HG03469 (cell line): ENCODE data around the gene CFAP221.
A peak's percentile ranks its signal among the peaks of the same experiment; 100 is the strongest.

Experiments used
- ATAC-seq: cut with Tn5 transposase; IDR thresholded peaks from one replicate; pipeline ENCODE4 v1.9.1; 2021; ENCODE audit warnings: mild to moderate bottlenecking, moderate library complexity, moderate number of reproducible peaks; ENCODE audit not compliant: unreplicated experiment

CFAP221 gene

DNA sequence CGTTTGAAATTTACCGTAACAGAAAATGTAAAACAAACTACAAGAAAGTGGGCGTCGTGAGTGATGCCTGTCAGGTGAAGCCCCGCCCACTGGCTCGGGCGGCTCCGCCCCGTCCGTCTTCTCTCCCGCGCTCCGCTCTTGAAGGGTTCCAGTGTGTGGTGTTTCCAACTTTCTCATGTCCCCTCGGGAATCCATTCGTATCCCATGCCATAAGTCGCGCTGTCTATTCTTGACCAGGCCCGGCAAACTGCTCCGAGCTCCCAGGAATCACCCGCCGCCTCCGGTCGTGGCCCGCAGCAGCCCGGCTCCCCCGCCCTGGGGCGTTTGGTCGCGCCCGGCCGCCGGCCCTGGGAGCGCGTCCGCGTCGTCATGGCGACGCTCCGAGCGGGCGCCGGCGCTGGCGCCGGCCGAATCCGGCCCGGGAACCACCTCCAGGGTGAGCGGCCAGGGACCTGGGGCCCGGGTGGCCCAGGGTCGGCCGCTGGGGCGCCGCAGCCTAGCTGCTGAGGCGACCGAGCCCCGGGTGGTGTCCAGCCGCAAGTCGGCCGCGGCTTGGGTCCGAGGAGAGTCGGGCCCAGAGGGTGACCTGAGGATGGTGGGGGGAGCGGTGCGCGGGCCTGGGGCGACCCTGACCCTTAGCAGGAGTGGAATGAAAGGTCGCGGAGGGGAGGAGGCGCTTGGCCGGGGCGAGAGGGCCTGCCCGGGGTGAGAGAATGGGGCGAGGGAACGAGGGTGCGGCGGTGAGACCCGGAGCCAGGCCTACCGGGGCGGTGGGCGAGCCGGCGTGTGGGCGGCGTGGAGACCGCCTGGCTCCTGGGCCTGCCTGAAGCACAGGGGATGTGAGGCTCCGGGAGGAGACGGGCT lies at the start of gene CFAP221:
CFAP221 (plus strand) TSS at position 375 of the 864 bp plus-strand sequence. CDS start 1,683 bp downstream, outside the sequence.
- ATAC-seq: peak; percentile 46

DNA sequence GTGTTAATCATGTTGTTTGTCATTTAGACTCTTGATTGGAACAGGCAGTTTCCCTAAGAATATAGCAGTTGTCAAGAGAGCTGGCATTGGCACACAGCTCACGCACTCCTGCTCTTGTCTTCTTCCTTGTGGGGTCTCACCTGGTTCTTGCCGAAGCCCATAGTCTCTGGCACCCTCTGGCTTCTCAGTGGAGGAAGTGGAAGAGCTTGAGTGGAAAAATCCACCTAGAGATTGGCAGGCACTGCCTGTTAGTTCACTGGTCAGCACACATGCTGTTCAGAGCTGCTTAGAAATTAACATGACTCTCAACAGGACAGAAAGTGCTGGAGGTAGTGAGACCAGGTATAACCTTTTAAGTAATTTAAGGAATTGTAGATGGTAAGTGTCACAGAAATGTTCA lies 48.3 kb upstream of the CFAP221 start:
- ATAC-seq: no peak

DNA sequence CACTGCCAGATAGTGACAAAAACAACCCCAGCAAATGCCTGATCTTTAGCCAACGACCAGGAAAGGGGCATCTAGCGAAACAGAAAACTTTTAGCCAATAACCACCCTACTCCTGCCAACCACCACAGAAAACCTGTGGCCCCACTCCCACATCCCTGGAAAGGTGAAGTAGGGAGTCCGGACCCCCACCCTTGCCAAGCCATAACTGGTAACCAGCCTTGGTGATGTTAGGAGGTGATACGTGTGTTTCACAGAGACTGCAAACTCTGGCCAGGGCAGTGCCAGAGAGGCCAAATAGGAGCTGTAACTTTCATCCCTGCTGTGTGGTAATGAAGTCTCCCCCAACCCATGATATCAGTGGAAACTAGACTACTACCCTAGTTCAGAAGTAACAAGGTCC lies 47.6 kb upstream of the CFAP221 start:
- ATAC-seq: no peak

DNA sequence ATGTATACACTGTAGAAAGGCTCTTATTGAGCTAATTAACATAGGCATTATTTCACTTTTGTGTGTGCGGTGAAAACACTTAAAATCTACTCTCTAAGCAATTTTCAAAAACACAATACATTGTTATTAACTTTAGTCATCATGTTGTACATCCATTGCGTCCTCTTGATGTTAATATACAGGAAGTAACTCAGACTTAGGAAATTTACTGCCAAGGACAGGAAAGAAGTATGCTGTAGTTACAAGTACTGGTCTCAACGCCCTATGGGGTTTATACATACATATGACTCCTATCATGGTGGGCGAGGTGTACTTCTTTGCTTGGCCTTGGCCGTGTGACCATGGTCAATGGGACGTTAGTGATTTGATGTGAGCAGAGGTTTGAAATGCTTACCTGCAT lies 35.5 kb upstream of the CFAP221 start:
- ATAC-seq: no peak

DNA sequence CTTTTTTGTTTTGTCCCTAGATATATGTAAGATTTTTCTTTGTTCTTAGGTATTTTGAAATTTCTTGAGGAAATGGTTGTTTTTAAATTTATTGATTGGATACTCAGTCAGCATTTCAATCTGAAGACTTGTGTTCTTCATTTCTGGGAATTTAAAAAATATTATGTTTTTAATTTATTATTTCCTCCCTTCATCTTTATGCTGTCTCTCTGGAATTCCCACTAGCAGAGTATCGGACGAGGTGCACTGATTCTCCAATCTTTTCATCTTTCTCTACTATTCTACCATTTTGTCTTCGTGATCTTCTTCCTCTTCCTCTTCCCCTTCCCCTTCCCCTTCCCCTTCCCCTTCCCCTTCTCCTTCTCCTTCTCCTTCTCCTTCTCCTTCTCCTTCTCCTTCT lies 32.3 kb upstream of the CFAP221 start:
- ATAC-seq: no peak

DNA sequence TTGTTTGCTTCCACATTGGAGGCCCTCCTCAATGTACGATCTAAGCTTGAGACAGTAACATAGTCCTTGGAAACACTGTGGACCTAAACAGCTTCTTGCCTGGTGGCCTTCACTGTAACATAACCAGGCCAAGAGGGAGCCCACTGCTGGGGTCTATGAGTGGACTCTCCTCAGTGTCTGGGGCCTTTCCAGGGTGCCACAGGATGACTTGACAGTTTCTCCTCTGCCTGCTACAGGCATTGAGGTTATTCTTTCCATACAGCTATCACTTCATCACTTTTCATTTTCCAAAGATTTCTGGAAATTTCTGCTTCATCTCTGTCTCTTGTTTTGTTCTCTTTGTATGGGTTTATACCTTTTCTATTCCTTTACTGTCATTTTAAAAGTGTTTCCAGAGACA lies 31.3 kb upstream of the CFAP221 start:
- ATAC-seq: no peak

DNA sequence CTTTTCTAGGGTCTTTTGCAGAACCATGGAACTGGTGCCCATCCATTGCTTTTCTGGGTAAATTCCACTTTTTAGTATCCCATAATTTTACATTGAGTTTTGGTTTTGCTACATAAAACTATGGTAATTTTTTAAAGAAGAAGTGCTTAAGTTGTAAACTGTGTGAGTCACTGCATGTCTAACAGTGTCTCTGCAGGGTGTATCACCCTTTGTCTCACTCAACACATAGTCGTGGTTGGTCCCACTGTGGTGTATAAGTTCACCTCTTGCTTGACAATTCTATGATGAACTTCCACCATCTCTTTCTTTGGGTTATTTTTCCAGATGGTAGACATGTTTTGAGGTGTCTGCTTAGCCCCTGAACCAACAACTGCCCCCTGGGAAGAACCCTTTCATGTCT lies 30.4 kb upstream of the CFAP221 start:
- ATAC-seq: no peak

DNA sequence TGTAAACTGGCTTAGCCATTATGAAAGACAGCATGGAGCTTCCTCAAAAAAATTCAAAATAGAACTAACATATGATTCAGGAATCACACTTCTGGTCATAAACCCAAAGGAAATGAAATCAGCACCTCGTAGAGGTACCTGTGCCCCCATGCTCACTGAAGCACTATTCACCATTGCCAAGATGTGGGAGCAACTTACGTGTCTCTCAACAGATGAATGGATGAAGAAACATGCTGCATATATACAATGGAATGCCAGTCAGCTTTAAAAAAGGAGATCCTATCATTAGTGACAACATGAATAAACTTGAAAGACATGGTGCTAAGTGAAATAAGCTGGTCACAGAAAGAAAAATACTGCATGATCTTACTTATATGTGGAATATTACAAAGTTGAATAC lies 28.1 kb upstream of the CFAP221 start:
- ATAC-seq: no peak

DNA sequence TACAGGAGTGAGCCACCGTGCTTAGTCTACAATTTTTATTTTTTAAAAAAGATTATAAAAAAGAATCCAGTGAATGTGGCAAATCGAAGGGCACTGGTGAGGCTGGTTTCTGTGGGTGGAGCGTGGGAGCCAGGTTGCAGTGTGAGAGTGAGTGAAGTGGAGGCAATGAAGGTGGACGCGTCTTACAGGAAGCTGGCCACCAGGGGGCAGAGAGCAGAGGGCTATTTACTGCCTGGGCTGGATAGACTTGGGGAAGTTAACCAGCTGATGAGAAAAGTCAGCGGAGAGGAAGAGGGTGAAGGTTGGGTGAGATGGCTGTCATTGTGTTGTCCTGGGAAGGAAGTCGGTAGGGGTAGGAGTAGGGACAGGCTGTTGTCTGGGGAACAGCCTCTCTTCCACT lies 26.8 kb upstream of the CFAP221 start:
- peak; percentile 80 for ATAC-seq

DNA sequence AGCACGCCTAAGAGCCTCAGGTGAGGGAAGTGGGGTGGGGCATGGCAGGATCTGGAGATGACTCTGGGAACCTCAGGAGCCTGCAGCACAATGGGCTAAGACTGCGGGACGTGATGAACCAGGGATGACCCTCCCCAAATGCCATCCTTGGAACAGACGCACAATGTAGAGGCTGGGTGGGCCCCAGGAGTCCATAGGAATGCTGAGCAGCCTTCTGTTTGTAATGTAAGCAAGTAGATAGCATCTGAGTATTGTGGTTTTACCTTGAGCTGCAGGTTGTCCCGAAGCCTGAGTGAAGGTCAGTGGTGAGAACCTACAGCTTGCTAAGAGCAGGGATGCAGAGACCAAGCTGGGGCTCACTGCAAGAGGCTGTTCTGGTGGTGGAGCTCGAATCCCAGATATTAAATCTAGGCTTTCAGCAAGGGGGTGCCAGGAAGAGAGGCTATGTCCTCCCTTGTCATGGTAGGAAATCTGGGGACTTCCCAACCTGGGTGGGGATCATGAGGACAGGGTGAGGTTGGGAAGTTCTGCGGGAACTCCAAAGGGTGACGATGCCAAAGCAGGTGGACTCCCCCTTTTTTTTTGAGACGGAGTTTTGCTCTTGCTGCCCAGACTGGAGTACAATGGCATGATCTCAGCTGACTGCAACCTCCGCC lies 25.7 kb upstream of the CFAP221 start:
- no peak for ATAC-seq

DNA sequence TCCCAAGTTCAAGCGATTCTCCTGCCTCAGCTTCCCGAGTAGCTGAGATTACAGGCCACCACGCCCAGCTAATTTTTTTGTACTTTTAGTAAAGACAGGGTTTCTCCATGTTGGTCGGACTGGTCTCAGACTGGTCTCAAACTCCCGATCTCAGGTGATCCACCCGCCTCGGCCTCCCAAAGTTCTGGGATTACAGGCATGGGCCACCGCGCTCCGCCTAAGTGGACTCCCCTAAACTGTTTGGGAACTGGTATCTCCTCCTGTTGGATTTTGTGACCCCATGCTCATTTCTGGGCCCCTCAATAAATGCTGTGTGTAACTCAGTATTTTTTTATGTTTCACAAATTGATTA lies 25.2 kb upstream of the CFAP221 start:
- ATAC-seq: no peak

DNA sequence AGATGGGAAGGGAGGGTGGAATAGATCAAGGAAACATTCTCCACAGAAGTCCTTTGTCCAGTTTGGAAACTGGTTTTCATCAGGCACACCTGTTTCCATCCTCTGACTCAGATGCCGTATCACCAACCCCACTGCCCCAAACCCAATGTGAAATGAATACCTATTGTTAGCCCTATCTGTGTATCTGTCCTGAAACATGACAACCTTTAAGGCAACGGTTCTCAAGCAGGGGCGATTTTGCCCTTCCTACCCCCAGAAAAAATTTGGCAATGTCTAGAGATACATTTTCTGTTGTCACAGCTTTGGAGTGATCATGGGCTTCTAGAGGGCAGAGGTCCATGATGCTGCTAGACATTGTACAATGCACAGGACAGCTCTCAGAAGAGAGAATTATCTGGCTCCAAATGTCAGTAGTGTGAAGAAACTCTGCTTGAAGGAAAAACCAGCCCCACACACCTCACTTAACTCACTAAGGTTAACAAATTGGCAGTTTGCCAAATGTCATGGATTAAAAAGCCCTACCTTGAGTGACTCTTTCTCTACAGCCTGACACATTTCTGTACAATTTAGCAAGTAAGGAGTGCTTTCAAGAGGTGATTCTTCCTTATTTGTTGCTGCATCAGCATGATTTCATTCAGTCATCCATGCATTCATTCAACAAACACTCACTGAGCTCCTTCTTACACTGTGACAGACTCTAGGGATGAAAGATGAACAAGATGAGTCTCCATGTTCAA lies 23.4 kb upstream of the CFAP221 start:
- ATAC-seq: no peak

DNA sequence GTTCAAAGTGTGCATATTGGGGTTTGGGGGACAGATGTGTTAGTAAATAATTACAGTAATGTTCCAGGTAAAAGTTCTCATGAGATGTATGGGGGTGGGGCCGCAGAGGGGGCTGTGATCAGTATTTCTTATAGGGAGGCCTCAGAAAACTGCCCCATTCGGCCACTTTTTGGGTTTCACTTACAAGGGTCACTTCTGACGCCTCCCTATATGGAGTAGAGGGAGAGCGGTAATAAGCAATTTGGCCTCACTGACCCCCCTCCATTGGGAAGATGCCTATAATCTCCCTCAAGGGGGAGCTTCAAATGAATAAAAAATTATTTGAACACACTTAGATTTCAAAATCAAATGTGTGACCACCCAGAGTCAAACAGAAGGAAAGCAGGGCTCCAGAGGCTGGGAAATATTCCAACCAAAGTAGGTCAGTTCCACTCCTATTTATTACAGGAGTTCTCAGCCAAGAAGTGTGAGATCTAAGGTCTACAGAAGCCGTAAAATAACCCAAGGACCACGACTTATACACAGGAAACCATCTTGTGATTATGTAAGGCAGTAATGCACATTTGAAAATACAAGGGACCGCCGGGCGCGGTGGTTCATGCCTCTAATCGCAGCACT lies 22.7 kb upstream of the CFAP221 start:
- ATAC-seq: no peak

DNA sequence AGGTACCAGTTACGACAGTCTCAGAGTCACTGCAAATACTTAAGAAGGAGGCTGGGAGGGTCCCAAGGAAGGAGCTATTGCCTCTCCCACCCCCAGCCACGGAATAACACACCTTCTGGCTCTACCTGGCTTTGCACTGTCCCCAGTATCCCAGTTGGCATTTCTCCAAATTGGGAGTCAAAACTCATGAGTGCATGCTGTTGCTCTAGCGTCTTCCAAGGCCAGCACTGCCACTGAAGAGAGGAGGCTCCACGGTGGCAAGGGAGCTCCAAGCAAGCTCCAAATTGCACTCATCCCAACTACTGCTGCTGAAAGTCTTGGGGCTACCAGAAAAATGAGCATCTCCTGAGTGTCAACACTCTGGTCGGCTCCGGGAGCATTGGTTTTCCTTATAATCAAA lies 21.6 kb upstream of the CFAP221 start:
- no peak for ATAC-seq

DNA sequence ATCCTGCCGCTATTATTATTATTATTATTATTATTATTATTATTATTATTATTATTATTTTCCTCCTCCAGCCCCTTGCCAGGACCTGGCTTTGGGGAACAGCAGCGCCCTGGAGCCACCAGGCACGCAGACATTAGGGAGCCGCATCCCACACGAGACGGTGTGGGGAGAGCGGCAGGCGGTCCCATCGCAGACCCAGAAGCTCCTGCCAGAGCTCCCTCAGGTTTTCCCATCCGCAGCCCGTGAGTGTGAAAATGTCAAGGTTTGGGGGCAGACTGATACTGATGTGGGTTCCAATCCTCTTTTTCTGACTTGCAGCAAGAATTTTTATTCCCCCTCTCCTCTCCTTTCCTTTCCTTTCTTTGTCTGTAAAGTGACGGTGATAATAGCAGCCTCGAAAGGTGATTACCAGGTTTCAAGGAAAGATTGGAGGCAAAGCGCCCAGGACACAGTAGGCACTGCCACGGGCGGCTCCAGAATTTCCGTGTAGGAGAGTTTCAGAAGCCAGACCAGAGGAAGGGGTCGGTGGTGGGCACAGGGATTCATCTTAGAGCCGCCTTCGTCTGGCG lies 20.8 kb upstream of the CFAP221 start:
- ATAC-seq: no peak

DNA sequence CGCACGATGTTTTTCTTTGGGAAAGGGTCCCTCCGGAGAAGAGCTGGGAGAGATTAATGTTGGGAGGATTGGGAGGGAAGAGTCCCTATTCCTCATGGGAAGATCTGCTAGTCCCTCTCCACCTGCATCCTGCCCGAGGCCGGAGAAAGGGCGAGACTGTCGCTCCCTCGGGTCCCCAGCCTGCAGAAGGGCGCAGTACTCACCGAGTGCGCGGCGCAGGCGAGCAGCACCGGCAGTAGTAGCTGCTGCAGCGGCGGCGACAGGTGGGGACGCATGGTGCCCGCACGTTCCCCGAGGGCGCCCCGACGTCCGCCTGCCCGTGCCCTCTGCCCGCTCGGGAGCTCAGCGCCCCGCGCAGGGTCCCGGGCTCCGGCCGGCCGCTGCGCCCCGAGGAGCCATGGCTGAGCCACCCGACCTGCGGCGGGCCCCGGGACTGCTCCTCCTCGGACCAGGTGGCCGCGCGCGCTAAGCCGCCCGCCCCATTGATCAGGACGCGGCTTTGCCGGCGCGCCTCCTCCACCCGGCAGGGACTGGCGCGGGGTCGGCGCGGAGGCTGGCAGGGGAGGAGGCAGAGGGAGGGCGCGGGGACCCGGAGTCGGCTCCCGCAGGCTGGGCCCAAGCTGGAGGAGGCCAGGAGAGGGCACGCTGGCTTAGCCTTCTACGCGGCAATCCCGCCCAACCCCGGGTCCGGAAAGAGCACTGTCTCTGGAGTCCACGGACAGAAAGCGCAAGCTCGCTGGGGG lies 20.1 kb upstream of the CFAP221 start, which contains the start of gene SCTR:
SCTR (minus strand) TSS at position 532 of the 743 bp plus-strand sequence; CDS start at position 275, 257 bp downstream.
- ATAC-seq: no peak

DNA sequence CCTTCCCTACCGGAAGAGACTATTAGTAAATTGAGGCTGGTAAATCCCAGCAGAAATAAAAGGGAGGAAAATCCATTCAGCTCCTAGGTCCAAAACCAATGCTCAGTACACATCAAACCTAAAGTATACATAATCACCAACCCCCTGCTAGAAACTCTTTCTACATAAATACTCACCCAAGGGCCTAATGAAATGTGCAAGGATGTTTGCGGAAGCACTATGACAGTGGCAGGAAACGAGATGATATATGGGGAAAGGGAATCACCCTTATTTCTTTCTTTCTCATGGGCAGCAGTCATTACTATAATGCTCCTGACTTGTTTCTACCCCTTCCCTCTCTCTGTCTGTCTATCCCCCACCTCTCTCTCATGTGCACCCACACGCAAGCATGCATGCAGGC lies 18.6 kb upstream of the CFAP221 start:
- no peak for ATAC-seq

DNA sequence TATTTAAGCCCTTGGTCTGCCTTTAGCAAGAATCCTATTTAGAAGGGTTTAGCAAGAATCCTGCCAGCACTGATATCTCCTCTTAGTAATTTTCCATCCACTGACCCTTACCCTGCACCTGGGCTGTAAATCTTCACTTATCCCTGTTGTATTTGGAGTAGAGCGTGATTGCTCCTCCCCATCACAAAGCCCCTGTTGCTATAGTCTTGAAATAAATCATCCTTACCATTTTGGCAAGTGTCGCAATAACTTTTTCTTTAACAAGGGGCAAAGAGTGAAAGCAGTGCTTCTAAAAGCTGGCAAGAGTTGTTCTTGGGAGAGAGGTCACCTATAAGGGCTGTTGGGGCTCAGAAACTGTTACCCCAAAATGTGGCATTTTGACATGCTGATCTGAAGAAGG lies 16.2 kb upstream of the CFAP221 start:
- no peak for ATAC-seq

DNA sequence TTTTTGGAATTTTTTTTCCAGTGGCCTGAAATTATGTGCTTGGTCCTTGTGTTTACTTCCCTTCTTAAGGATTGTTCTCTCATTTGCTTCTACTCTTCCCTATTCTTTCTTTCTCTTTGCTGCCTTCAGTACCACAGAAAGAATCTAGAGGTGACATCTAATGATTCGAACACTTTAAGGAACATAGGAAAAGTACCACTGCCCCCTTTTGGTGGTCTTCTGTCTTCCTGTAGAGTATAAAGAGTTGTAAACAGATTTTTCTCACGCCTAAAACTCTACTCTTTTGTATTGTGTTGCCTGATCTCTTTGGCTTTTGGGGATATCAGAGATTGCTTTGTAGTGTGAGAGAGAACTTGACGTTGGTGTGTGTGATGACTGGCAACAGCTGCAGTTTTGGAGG lies 13.0 kb upstream of the CFAP221 start:
- ATAC-seq: no peak

DNA sequence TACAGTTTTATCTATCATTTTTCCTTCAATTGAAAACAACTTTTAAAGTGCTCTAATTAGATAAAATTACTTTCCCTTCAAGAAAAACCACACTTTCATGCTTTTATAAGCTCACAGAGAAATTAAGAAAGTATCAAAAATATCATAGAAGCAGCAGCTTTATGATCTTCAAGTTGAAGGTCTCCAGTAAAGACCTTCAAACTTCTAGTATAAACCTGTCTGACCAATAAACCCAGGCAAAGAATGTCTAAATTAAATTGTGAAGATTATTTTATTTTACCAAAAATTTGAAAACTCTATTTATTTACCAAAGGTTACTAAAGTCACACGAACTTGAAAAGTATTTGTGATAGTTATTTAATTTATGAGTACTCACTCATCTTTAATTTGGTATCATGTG lies 10.7 kb upstream of the CFAP221 start:
- ATAC-seq: no peak
